GM18519 (cell line): ENCODE results near the gene NR1I2.

Source experiments
- ATAC-seq: cut with Tn5 transposase; IDR thresholded peaks from one replicate; pipeline ENCODE4 v1.9.1; 2021; ENCODE audit warnings: mild to moderate bottlenecking, moderate library complexity; ENCODE audit not compliant: unreplicated experiment, low FRiP score

NR1I2 gene

GRCh38 chr3:119817583-119818363 is 35.9 kb downstream of the NR1I2 start:
- no peak for ATAC-seq

GRCh38 chr3:119818937-119819336 is 37.0 kb downstream of the NR1I2 start:
- no peak for ATAC-seq

GRCh38 chr3:119819806-119820205 is 37.9 kb downstream of the NR1I2 start:
- ATAC-seq: no peak

- no peak for ATAC-seq
These were observed 43.9 kb downstream of the NR1I2 start for GRCh38 chr3:119825820-119826219.

GRCh38 chr3:119826711-119827608 is 45.1 kb downstream of the NR1I2 start:
- ATAC-seq: no peak

- no peak for ATAC-seq
These were observed 47.5 kb downstream of the NR1I2 start for GRCh38 chr3:119829420-119829819.

- ATAC-seq: no peak
These were observed 49.1 kb downstream of the NR1I2 start for GRCh38 chr3:119831022-119831421.

GRCh38 chr3:119831941-119832371 is 50.1 kb downstream of the NR1I2 start:
- no peak for ATAC-seq

GRCh38 chr3:119834754-119835370 is 53.0 kb downstream of the NR1I2 start:
- ATAC-seq: peak; percentile 46

- ATAC-seq: no peak
These were observed 53.7 kb downstream of the NR1I2 start for GRCh38 chr3:119835556-119835955.

- no peak for ATAC-seq
These were observed 60.0 kb downstream of the NR1I2 start for GRCh38 chr3:119841808-119842471.

- no peak for ATAC-seq
These were observed 67.2 kb downstream of the NR1I2 start for GRCh38 chr3:119849126-119849525.

- ATAC-seq: no peak
These were observed 74.8 kb downstream of the NR1I2 start for GRCh38 chr3:119856695-119857094.

- no peak for ATAC-seq
These were observed 77.1 kb downstream of the NR1I2 start for GRCh38 chr3:119858957-119859356.

GRCh38 chr3:119859728-119860127 is 77.8 kb downstream of the NR1I2 start:
- no peak for ATAC-seq

- ATAC-seq: no peak
These were observed 79.8 kb downstream of the NR1I2 start for GRCh38 chr3:119861681-119862080.

- no peak for ATAC-seq
These were observed 80.7 kb downstream of the NR1I2 start for GRCh38 chr3:119862616-119863015.

GRCh38 chr3:119864476-119864875 is 82.6 kb downstream of the NR1I2 start:
- ATAC-seq: no peak
